ENCODE data around the gene TH.

TH gene

DNA sequence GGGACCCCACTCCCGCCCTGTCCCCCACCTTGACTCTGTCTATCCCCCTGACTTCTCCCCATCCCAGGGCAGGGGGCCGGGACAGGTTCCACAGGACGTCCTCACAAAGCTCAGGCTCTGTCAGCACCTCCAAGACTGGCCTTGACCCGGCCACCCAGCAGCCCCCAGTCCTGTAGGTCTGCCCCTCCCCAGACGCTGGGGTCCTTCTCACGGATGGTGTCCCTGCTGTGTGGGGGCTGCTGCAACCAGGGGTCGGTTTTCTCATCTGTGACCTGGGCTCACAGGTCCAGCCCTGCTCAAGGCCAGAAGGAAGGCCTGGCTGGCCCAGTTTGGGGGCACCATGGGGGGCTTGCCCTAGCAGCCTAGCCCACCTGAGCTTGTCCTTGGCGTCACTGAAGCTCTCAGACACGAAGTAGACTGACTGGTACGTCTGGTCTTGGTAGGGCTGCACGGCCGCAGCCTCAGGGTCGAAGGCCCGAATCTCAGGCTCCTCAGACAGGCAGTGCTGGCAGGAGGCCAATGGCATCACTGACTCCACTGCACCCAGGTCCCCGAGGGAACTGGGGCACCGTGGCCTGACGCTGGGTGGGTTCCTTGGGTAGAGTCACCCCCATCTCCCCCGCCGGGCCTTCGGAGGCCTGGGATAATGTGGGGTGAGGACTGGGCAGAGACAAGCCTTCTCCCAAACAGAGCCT, 6.6 kb downstream of the TH start:
- in situ Hi-C loops (cut with MboI; ENCODE audit: low sequenced_read_pairs), result no loop called here

DNA sequence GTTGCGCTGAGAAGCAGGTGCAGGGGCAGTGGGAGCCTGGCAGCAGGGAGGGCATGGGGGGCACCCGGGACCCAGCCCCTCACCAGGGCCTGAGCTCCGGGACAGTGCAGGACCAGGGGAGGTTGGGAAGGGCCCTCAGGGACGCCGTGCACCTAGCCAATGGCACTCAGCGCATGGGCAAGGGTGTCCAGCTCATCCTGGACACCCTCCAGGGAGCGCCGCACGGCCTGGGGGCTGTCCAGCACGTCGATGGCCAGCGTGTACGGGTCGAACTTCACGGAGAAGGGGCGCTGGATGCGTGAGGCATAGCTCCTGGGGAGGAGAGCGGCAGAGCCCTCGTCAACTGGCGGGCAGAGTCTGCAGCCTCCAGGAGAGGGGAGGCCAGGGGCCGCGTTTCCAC, 7.5 kb downstream of the TH start:
- in situ Hi-C loops (cut with MboI; ENCODE audit: low sequenced_read_pairs), result no loop called here

GRCh38 chr11:2163428-2163978, 8.1 kb downstream of the TH start:
- in situ Hi-C loops (cut with MboI; ENCODE audit: low sequenced_read_pairs), result no loop called here

GRCh38 chr11:2160736-2161259, 10.8 kb downstream of the TH start, which contains the start of gene INS:
Gene INS, minus strand, starts transcription at chr11:2161209. Its CDS starts 238 bp downstream, at chr11:2160971.
- in situ Hi-C loops (cut with MboI; ENCODE audit: low sequenced_read_pairs), result no loop called here

- in situ Hi-C loops (cut with MboI; ENCODE audit: low sequenced_read_pairs), result no loop called here
These were observed 11.8 kb downstream of the TH start for GRCh38 chr11:2159536-2160413.

DNA sequence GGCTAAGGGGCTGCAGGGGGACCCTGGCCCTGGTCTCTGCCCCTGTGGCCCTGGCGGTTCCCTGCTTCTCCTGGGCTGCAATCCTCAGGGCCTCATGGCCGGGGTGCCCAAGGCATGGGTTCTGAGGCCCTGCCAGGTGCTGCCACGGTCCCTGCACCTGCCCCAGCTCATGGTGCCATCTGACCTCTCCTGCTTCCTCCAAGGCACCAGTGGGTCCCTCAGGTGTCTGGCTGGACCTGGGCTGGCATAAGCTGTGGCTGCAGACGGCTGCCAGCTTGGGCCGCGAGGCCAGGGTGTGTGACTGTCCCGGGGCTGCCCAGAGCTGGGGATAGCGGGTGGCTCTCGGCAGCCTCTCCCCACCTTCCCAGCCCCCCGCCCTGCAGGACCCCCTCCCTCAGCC, 12.6 kb downstream of the TH start:
- in situ Hi-C loops (cut with MboI; ENCODE audit: low sequenced_read_pairs), result no loop called here

GRCh38 chr11:2158296-2158737, 13.3 kb downstream of the TH start:
- in situ Hi-C loops (cut with MboI; ENCODE audit: low sequenced_read_pairs), result no loop called here

- in situ Hi-C loops (cut with MboI; ENCODE audit: low sequenced_read_pairs), result no loop called here
These were observed 14.1 kb downstream of the TH start for GRCh38 chr11:2157294-2158040.

GRCh38 chr11:2156416-2157182, 15.0 kb downstream of the TH start:
- in situ Hi-C loops (cut with MboI; ENCODE audit: low sequenced_read_pairs), result no loop called here

DNA sequence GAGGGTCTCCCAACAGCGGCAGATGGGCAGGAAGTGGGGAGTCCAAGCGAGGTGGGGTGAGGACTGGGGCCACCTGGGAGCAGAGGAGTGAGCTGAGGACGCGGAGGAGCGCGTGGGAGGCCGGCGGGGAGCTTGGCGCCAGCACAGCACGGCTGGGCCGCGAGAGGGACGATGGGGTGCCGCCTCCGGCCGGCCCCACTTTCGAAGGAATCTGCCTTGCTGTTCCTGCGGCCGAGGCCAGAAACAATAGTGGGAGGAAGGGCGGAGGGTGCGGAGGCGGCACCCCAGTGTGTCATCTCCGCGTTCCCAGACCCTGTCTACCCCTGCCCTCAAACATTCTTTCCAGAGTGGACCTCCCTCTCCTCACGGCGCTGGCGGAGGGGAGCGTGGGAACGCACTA, 16.1 kb downstream of the TH start:
- in situ Hi-C loops (cut with MboI; ENCODE audit: low sequenced_read_pairs), result no loop called here

DNA sequence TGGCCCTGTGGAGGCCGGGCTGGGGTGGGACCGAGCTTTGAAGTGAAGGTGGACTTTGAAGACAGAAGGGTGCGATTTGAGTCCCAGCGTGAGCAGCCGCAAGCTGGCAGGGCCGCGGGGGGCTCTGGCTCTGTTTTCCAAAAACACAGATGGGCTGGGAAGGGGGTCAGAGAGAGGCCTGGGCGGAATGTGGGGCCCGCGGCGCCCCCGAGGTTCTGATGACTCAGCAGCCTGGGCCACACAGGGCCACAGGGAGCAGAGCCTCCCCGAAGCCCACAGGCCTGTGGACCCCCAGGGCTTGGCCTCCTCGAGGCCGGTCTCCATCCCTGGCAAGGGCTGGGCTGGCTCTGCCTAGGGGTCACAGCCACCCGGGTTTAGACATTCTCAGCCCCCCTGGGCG, 16.7 kb downstream of the TH start:
- in situ Hi-C loops (cut with MboI; ENCODE audit: low sequenced_read_pairs), result no loop called here

DNA sequence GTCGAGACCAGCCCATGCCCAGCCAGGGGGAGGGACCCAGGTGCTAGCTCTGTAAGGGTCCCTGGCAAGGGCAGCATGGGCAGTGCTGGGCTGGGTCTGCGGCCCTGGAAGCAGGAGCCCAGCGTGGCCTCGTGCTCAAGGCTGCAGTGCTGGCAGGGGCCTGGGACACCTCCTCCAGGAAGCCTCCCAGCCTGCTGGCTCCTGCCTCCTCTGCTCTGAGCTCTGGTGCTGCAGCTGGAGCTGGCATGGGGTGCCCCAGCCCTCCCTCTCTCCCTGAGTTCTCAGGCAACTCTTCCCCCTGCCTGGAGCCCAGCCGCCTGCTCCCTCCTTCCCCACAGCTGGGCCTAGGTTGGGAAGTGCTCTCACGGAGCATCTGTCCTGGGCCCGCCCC, 17.4 kb downstream of the TH start:
- in situ Hi-C loops (cut with MboI; ENCODE audit: low sequenced_read_pairs), result no loop called here

- in situ Hi-C loops (cut with MboI; ENCODE audit: low sequenced_read_pairs), result no loop called here
These were observed 17.9 kb downstream of the TH start for GRCh38 chr11:2153581-2154194.

DNA sequence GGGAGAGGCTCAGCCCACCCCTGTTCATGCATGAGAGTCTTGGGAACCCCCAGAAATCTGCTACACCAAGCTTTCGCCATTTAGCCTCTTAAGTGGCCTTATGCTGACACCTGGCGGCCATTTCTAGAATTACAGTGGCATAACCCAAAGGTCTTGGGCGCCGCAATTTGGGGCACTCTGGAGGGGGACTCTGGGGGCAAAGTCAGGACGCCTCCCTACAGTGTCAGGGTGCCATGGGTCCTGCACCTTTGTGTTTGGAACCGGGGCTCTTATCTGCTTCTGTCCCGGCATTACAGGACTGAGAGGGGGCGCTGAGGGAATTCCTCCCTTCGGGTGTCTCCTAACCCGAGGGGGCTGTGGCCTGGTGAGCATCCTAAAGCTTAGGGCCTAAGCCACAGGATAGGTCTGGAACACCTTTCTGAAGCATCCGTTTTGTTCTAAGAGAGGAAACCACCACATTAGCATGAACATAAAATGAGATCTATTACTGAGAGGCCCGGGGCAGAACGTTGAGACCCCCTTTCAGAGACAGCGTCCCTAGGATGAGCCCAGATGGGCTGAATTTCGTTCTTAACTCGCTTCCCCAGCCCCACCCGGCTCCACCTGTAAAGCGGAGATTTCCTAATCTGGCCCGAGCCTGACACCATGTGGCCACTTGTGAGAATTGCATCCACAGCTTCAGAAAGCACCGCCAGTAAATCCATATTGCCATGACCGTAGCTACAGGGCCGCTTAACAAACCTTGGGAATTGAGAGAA, 19.9 kb downstream of the TH start:
- in situ Hi-C loops (cut with MboI; ENCODE audit: low sequenced_read_pairs), result no loop called here

DNA sequence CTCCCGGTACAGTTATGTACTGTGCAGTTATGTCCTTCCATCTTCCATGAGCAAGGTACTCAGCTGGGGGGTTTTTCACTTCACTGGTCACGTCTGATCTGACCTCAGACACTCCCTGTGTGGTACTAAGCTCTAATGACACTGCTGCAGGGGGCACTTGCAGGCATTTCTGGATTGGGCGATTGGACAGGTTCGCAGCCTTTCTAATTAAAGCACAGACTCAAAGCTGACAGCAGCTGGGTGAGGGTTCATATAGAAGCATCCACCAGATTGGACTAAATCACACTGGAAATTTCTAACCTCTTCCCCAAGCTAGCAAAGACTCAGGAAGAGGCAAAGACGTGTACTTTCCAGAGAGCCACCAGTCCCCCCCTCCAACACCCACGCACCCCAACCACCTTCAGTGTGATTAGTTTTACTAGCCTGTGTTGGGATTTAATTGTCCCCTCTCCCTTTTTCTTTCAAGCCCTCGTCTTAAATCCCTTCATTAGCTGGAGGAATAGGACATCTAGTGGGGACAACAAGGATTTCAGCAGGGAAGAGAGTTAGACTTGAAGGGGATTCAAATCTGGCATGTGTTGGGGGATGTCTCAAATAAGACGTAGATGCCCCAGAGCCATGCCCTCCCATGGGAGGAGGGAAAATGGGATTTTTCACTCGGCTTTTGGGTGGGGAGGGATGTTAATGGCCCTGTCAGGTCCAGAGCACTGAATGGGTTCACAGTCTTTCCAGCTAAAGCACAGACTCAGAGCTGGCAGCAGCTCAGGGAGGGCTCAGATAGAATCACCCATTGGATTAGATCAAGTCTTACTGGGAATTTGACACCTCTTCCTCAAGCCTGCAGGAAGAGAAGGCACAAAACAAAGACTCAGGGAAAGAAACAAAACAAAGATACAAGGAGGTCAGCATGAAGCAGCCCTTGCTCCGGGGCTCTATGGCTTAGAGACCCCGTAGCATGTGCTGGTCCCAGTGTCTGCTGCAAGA, 21.5 kb downstream of the TH start:
- in situ Hi-C loops (cut with MboI; ENCODE audit: low sequenced_read_pairs), result no loop called here

DNA sequence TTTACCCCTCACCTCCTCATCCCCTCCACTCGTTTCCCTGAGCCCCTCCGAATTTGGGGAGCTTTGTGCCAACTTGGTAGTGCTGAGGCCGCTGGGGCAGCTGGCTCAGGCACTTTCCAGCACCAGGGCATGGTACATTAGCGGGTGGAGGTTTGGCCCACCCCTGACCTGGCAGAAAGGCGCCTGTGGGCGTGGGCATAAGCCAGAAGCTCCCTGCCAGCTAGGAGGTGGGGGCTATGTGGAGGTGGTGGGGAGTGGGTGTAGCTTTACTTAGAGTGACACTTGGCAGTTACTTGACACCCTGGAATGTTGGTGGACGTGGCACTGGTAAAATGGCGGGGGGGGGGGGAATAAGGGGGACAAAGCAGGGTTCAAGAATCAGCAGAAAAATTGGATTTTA, 22.2 kb downstream of the TH start:
- in situ Hi-C loops (cut with MboI; ENCODE audit: low sequenced_read_pairs), result no loop called here

- in situ Hi-C loops (cut with MboI; ENCODE audit: low sequenced_read_pairs), result no loop called here
These were observed 23.0 kb downstream of the TH start for GRCh38 chr11:2148595-2148994.

GRCh38 chr11:2147391-2147790, 24.2 kb downstream of the TH start:
- in situ Hi-C loops (cut with MboI; ENCODE audit: low sequenced_read_pairs), result no loop called here

Data from HL-60/S4 treated with phorbol 12-myristate 13-acetate at 8.2 ng/mL for 4 days and 3 days (cell line).